ENCODE data around the gene OR8H3. TPM values are rescaled to one million over a fixed set of nuclear protein-coding genes. Genes with fewer than 3 reads are reported as not detected.

OR8H3 gene
- not detected in 2 replicates for total RNA-seq (2013; cell fraction: nucleolus; rRNA removed)
- not detected in 2 replicates for total RNA-seq (2014; rRNA removed)
- total RNA-seq (2014; rRNA removed; fragmentation: Illumina TruSeq; extraction: Trizol), result not detected in 2 replicates
- not detected in 2 replicates for total RNA-seq (2021)
- polyA plus RNA-seq (2011; ENCODE audit: low read depth), result not detected
- polyA plus RNA-seq (2011; rRNA removed), result not detected in 2 replicates
- polyA plus RNA-seq (2011; cell fraction: cytosol; rRNA removed), result not detected in 2 replicates
- polyA plus RNA-seq (2011; cell fraction: nucleus; rRNA removed), result not detected in 2 replicates
- polyA plus RNA-seq (2012), result not detected in 2 replicates
- not detected in 2 replicates for polyA plus RNA-seq (2014; fragmentation: Illumina TruSeq; extraction: Trizol)
- polyA plus RNA-seq (2014; fragmentation: Nextera tagmentation; extraction: Ambion mirVana), result not detected
- not detected in 2 replicates for polyA plus RNA-seq (2014; rRNA removed)
- polyA plus RNA-seq (2016; fragmentation: Nextera tagmentation; extraction: Ambion mirVana), result not detected
- polyA minus RNA-seq (2011; rRNA and poly(A)+ RNA removed), result not detected in 2 replicates
- not detected in 2 replicates for polyA minus RNA-seq (2011; cell fraction: cytosol; rRNA and poly(A)+ RNA removed)
- not detected in 2 replicates for polyA minus RNA-seq (2011; cell fraction: nucleus; rRNA and poly(A)+ RNA removed)
- not detected for Bru-seq, nascent RNA
- not detected for BruChase-seq, experiment 1, labeled RNA remaining after a 6-hour chase
- BruChase-seq, experiment 2, labeled RNA remaining after a 2-hour chase, result not detected
- long read RNA-seq, experiment 1, result 0 reads
- long read RNA-seq, experiment 2, result 0 reads

GRCh38 chr11:56122073-56122472 lies at the start of gene OR8H3:
TSS of gene OR8H3 (plus strand) at chr11:56122373. CDS start at chr11:56122373, 0 bp downstream.
- 13% methylated on average over 6 of the region's 6 CpGs for WGBS (ENCODE audit: insufficient coverage, insufficient replicate concordance, low lambda C conversion rate, missing lambda C conversion rate)
- no peaks in the 10 kb centered on the region for H3K4me1 ChIP-seq (ENCODE audit: control insufficient read depth, insufficient read depth, low read length)
- no peak within 1 kb of the TSS for H2AFZ ChIP-seq (ENCODE audit: control insufficient read depth, low read depth, low read length)
- H3K79me2 ChIP-seq (ENCODE audit: control insufficient read depth, insufficient read depth, low read length), result no peaks in the 10 kb centered on the region
- intact Hi-C loops (cut with micrococcal nuclease; ENCODE audit: unreplicated experiment) (no loop called here), in situ Hi-C loops (cut with MboI) (no loop called here)
- CTCF ChIA-PET, result no interaction called here
- no peak within 1 kb of the TSS for H3K9ac ChIP-seq (ENCODE audit: control insufficient read depth, insufficient read depth, low read length)
- no peaks in the 10 kb centered on the region for H3K27me3 ChIP-seq (replicated peaks in 1 of 2; ENCODE audit: control insufficient read depth in 2 of 2, insufficient read depth in 2 of 2, low read length in 1 of 2)
- POLR2A ChIA-PET, result no interaction called here
- no peak within 1 kb of the TSS for H3K4me2 ChIP-seq (ENCODE audit: control insufficient read depth, insufficient read depth)
- no peak for ATAC-seq
- RAD21 ChIA-PET (ENCODE audit: unreplicated experiment), result no interaction called here
- no peak for DNase-seq (ENCODE audit: low read depth, low spot score)
- H3K27ac ChIP-seq (ENCODE audit: control insufficient read depth, insufficient read depth), result no peak within 1 kb of the TSS
- H3K36me3 ChIP-seq (ENCODE audit: control insufficient read depth in 2 of 2, insufficient read depth in 2 of 2, low read length in 1 of 2), result no peaks in the 10 kb centered on the region
- FAIRE-seq, result no peak
- H4K20me1 ChIP-seq (ENCODE audit: control insufficient read depth, insufficient read depth), result no peaks in the 10 kb centered on the region
- no TSS peak for BruUV-seq (replicated peaks)
- no peaks in the 10 kb centered on the region for H3K9me3 ChIP-seq (replicated peaks; ENCODE audit: control insufficient read depth, insufficient read depth, low read length)
- SMC1A ChIA-PET (ENCODE audit: uncharacterized antibody, unreplicated experiment), result no interaction called here
- no peak within 1 kb of the TSS for H3K4me3 ChIP-seq
- no peak for TF ChIP-seq E2F8 (IDR thresholded peaks at IDR 0.05; ENCODE audit: low read depth, partially characterized antibody)
- no peak for TF ChIP-seq NR2F1 (conservative IDR thresholded peaks at IDR 0.05)
- no peak for TF ChIP-seq POU2F2 (IDR thresholded peaks at IDR 0.05; ENCODE audit: borderline replicate concordance, low read depth, low read length)
- no peak for TF ChIP-seq MYC (IDR thresholded peaks at IDR 0.05; ENCODE audit: insufficient read depth, insufficient read length, insufficient replicate concordance, low read length, severe bottlenecking)
- no peak for TF ChIP-seq ATF2 (IDR thresholded peaks at IDR 0.05; ENCODE audit: low read length)
- no peak for TF ChIP-seq ETV6 (conservative IDR thresholded peaks at IDR 0.05 in 1 of 2, IDR thresholded peaks at IDR 0.05 in 1 of 2; ENCODE audit: borderline replicate concordance in 1 of 2, low read depth in 1 of 2)
- no peak for TF ChIP-seq SIX5 (IDR thresholded peaks at IDR 0.05; ENCODE audit: low read depth, low read length, severe bottlenecking)
- TF ChIP-seq HDGF (IDR thresholded peaks at IDR 0.05), result no peak
- TF ChIP-seq YY1 (IDR thresholded peaks at IDR 0.05; ENCODE audit: low read depth, low read length), result no peak
- no peak for TF ChIP-seq SMAD1 (IDR thresholded peaks at IDR 0.05; ENCODE audit: low read depth, partially characterized antibody)
- TF ChIP-seq RCOR1 (conservative IDR thresholded peaks at IDR 0.05; ENCODE audit: low read depth, low read length), result no peak
- no peak for TF ChIP-seq MTA3 (IDR thresholded peaks at IDR 0.05; ENCODE audit: borderline replicate concordance, low read length)
- no peak for TF ChIP-seq TCF7 (IDR thresholded peaks at IDR 0.05; ENCODE audit: borderline replicate concordance)
- no peak for TF ChIP-seq SREBF2 (IDR thresholded peaks at IDR 0.05; ENCODE audit: low read length)
- no peak for TF ChIP-seq NFYB (IDR thresholded peaks at IDR 0.05; ENCODE audit: insufficient read depth, low read depth, low read length)
- TF ChIP-seq ZNF217 (IDR thresholded peaks at IDR 0.05), result no peak
- no peak for TF ChIP-seq FOXK2 (IDR thresholded peaks at IDR 0.05)
- no peak for TF ChIP-seq EED (IDR thresholded peaks at IDR 0.05; ENCODE audit: low read depth)
- TF ChIP-seq ZNF274 (IDR thresholded peaks at IDR 0.05; ENCODE audit: insufficient read depth, insufficient read length), result no peak

All from GM12878 (cell line).